ENCODE measurements around the gene FOSL1. TPM values are rescaled to one million over a fixed set of nuclear protein-coding genes. Genes with fewer than 3 reads are reported as not detected.

The FOSL1 gene
- 63.3 and 87.1 TPM in 2 replicates for total RNA-seq

GRCh38 chr11:65900125-65900898 is at the start of gene FOSL1:
Gene FOSL1 (minus strand): TSS chr11:65900388. CDS start chr11:65900339, 49 bp downstream.

GRCh38 chr11:65945430-65945911 is 45.3 kb upstream of the FOSL1 start, which contains the start of gene TSGA10IP:
Gene TSGA10IP (plus strand): TSS chr11:65945480. CDS start chr11:65945676, 196 bp downstream.

DNA sequence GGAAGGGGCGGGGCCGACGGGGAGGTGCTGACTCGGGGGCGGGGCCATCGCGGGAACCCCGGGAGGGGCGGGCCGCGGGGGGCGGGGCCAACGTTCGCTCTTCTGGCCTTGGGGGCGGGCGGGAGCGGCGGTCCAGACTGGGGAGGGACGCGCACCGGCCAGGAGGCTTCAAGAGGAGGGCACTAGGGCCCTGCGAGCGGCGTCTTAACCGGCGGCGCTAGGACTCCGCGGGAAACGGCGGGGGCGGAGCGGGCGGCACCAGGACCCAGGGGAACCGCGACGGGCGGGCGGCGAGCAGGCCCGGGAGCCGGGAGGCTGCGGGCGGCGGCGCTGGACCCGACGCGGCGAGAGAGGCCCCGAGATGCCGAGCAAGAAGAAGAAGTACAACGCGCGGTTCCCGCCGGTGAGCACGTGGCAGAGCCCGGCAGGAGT is 19.0 kb upstream of the FOSL1 start, which contains the start of gene DRAP1:
Gene DRAP1 (plus strand): TSS at position 286 of the 432 bp plus-strand sequence. CDS start 76 bp downstream, at position 362.

DNA sequence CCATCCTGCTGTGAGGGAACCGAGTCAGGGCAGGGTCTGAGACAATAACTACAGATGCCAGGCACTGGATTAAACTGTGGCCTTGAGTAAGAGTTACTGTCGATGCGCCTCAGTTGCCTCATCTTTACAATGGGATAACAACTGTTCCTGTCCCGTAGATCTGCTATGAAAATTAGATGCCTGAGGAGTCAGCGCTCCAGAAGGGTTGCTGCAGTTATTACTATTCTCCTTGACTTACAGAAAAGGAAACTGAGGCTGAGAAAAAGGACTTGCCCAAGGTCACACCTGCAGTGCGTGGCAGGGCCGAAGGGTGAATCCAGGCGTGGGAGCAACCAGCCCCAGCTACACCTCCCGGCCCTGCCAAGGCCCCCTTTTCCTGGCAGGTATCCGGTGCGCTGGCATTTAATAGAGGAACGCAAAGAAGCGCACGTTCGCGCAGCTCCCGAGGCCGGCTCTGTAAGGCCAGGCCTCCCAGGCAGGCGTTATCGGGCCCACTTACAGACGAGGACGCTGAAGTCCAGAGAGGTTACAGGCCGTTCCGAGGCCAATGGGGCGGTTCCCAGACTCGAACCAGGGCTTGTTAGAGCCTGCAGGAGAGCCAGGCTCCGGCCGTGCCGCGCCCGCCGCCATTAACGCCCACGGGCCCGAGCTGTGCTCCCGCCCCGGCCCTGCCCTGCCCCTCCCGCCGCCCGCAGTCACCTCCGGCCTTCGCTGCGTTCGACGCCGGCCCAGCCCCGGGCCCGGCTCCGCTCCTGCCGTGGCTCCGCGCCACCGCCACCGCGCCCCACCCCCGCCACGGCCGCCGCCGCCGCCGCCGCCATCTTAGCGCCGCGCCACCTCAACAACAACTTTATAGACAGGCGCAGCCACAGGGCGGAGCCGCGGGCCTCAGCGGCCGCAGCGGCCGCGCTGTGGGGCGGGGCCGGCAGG is 18.3 kb upstream of the FOSL1 start, which contains the start of gene C11orf68:
Gene C11orf68 (minus strand): TSS at position 852 of the 930 bp plus-strand sequence. CDS start 31 bp downstream, at position 821.

DNA sequence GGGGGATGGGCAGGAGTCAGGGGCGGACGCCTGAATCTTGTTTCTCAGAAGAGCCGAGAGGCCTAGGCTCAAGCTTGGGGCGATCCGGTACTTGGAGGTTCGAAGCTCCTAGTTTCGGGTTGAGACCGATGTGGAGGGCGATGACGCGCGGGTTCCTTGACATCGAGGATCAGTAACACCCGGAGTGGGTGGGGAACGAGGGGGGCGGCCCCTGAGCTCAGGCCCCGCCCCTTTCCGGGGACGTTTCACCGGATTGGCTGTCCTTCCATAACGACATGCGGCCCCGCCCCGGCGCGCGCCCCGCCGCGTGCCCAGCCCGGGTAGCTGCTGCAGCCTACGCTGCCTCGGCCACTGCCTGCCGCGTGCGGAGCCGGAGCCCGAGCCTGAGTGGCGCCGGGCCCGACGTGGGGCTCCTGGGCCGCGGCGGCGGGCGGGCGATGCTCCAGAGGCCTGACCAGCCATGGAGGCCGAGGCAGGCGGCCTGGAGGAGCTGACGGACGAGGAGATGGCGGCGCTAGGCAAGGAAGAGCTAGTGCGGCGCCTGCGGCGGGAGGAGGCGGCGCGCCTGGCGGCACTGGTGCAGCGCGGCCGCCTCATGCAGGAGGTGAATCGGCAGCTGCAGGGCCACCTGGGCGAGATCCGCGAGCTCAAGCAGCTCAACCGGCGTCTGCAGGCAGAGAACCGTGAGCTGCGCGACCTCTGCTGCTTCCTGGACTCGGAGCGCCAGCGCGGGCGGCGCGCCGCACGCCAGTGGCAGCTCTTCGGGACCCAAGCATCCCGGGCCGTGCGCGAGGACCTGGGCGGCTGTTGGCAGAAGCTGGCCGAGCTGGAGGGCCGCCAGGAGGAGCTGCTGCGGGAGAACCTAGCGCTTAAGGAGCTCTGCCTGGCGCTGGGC is 9.6 kb downstream of the FOSL1 start, which contains the start of gene CCDC85B:
Gene CCDC85B (plus strand): TSS at position 350 of the 895 bp plus-strand sequence. CDS start 111 bp downstream, at position 461.

GRCh38 chr11:65888163-65888814 is 11.9 kb downstream of the FOSL1 start, which contains the start of gene FIBP:
Gene FIBP (minus strand): TSS chr11:65888471. CDS start chr11:65888418, 53 bp downstream.

DNA sequence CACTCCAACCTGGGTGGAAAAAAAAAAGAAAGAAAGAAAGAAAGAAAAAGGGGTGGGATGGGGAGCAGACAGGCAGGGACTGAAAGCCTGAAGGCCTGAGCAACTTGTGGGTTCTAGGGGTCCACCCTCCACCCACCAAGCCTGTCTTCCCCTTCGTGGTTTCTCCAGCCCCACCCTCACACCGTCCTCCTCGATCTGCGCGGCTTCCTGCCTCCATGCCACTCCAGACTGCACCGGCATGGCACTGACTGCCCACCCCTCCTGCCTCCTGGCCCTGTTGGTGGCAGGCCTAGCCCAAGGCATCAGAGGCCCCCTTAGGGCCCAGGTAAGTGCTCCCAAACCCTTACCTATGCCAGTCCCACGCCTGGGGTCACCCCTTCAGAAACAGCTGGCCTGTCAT is 20.6 kb downstream of the FOSL1 start, which contains the start of gene CTSW:
Gene CTSW (plus strand): TSS at position 221 of the 400 bp plus-strand sequence. CDS start 18 bp downstream, at position 239.

GRCh38 chr11:65872586-65873317 is 27.4 kb downstream of the FOSL1 start, which contains the start of gene EFEMP2:
Gene EFEMP2 (minus strand): TSS chr11:65872800. CDS start chr11:65872354, 446 bp downstream.

DNA sequence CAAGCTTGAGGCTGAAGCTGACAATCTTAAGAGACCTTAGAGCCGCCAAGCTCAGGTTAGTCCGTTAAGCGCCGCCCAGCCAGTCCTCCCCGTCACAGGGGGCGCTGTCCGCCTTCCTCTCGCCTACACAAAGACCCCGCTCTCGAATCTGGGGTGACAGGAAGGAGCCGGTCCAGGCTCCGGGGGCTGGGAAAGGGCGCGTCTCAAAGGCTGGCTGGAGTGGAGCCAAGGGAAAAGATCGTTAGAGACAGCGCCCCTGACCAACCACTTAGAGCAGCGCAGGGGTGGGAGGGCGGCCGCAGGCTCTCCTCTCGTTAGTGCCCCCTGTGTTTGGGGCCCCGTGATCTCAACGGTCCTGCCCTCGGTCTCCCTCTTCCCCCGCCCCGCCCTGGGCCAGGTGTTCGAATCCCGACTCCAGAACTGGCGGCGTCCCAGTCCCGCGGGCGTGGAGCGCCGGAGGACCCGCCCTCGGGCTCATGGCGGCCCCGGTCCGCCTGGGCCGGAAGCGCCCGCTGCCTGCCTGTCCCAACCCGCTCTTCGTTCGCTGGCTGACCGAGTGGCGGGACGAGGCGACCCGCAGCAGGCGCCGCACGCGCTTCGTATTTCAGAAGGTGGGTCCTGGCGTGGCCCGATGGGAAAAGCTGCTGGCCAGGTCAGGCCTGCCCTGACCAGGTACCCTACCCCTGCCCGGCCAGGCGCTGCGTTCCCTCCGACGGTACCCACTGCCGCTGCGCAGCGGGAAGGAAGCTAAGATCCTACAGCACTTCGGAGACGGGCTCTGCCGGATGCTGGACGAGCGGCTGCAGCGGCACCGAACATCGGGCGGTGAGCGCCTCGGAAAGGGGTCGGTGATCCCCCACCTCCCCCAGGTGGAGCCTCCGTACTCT is 39.7 kb downstream of the FOSL1 start, which contains the start of gene MUS81:
Gene MUS81 (plus strand): TSS at position 156 of the 887 bp plus-strand sequence. CDS start 321 bp downstream, at position 477.

GRCh38 chr11:65857853-65858680 is 42.1 kb downstream of the FOSL1 start, which contains the start of gene CFL1:
Gene CFL1 (minus strand): TSS chr11:65858180. CDS start chr11:65858099, 81 bp downstream.

Other genes starting within 250 kb of the FOSL1 start
- 35.5 and 68.3 TPM in 2 replicates for gene RELA, start 237.5 kb downstream of the FOSL1 start, total RNA-seq
- gene KAT5, start 188.1 kb downstream of the FOSL1 start, total RNA-seq: 33.8 and 37.9 TPM in 2 replicates
- 61.6 and 92.6 TPM in 2 replicates for gene RNASEH2C, start 179.6 kb downstream of the FOSL1 start, total RNA-seq
- 21.3 and 24.3 TPM in 2 replicates for gene AP5B1, start 119.4 kb downstream of the FOSL1 start, total RNA-seq
- 26.4 and 31.0 TPM in 2 replicates for gene OVOL1, start 113.3 kb downstream of the FOSL1 start, total RNA-seq
- gene SNX32, start 66.4 kb downstream of the FOSL1 start, total RNA-seq: 0.14 and 0.56 TPM in 2 replicates
- 1,465 and 1,537 TPM in 2 replicates for gene CFL1, start 42.2 kb downstream of the FOSL1 start, total RNA-seq
- 23.6 and 28.4 TPM in 2 replicates for gene MUS81, start 40.0 kb downstream of the FOSL1 start, total RNA-seq
- 12.8 and 27.5 TPM in 2 replicates for gene EFEMP2, start 27.6 kb downstream of the FOSL1 start, total RNA-seq
- gene CTSW, start 20.6 kb downstream of the FOSL1 start, total RNA-seq: not detected in 2 replicates
- 89.0 and 143 TPM in 2 replicates for gene FIBP, start 11.9 kb downstream of the FOSL1 start, total RNA-seq
- 93.7 and 145 TPM in 2 replicates for gene CCDC85B, start 9.7 kb downstream of the FOSL1 start, total RNA-seq
- gene C11orf68, start 18.7 kb upstream of the FOSL1 start, total RNA-seq: 10.9 and 11.0 TPM in 2 replicates
- 175 and 190 TPM in 2 replicates for gene DRAP1, start 19.0 kb upstream of the FOSL1 start, total RNA-seq
- not detected in 2 replicates for gene TSGA10IP, start 45.1 kb upstream of the FOSL1 start, total RNA-seq
- gene SART1, start 61.3 kb upstream of the FOSL1 start, total RNA-seq: 35.3 and 45.9 TPM in 2 replicates
- 24.1 and 33.0 TPM in 2 replicates for gene EIF1AD, start 101.8 kb upstream of the FOSL1 start, total RNA-seq
- gene BANF1, start 102.1 kb upstream of the FOSL1 start, total RNA-seq: 120 and 130 TPM in 2 replicates
- gene CST6, start 111.6 kb upstream of the FOSL1 start, total RNA-seq: 8.9 and 9.3 TPM in 2 replicates
- gene CATSPER1, start 126.1 kb upstream of the FOSL1 start, total RNA-seq: 0.42 TPM in 1 of 2 replicates, not detected in the other
- gene GAL3ST3, start 148.8 kb upstream of the FOSL1 start, total RNA-seq: 0.28 TPM in 1 of 2 replicates, not detected in the other
- gene SF3B2, start 152.0 kb upstream of the FOSL1 start, total RNA-seq: 156 TPM in 2 replicates
- 23.6 and 24.8 TPM in 2 replicates for gene PACS1, start 169.9 kb upstream of the FOSL1 start, total RNA-seq